Left forelimb (tissue), 1 donor: ENCODE results near the gene ADPRS.

Experiments used
- DNase-seq: peaks from one replicate; pipeline ENCODE4 v3.0.0-alpha.2; 2018; ENCODE audit warnings: low spot score

Gene ADPRS

GRCh38 chr1:36108314-36108713 lies 19.6 kb downstream of the ADPRS start:
- no peak for DNase-seq

- DNase-seq: no peak
Observed at GRCh38 chr1:36109041-36109679, 20.5 kb downstream of the ADPRS start.

GRCh38 chr1:36111151-36111550 lies 22.5 kb downstream of the ADPRS start:
- no peak for DNase-seq

GRCh38 chr1:36112823-36113222 lies 24.1 kb downstream of the ADPRS start:
- DNase-seq: no peak

GRCh38 chr1:36114371-36114770 lies 25.7 kb downstream of the ADPRS start:
- DNase-seq: no peak

- peak; percentile 84 for DNase-seq
Observed at GRCh38 chr1:36115200-36115669, 26.5 kb downstream of the ADPRS start.

GRCh38 chr1:36115931-36116330 lies 27.2 kb downstream of the ADPRS start:
- no peak for DNase-seq

GRCh38 chr1:36116901-36117300 lies 28.2 kb downstream of the ADPRS start:
- DNase-seq: no peak

- peak; percentile 64 for DNase-seq
Observed at GRCh38 chr1:36118447-36119204, 29.9 kb downstream of the ADPRS start.

GRCh38 chr1:36119456-36119855 lies 30.8 kb downstream of the ADPRS start:
- DNase-seq: no peak

- no peak for DNase-seq
Observed at GRCh38 chr1:36122062-36123030, 33.7 kb downstream of the ADPRS start.

- no peak for DNase-seq
Observed at GRCh38 chr1:36123356-36123755, 34.7 kb downstream of the ADPRS start.

- DNase-seq: no peak
Observed at GRCh38 chr1:36124404-36125128, 35.9 kb downstream of the ADPRS start.

- peak; percentile 86 for DNase-seq
Observed at GRCh38 chr1:36125129-36125991, 36.7 kb downstream of the ADPRS start, which contains the start of gene COL8A2. TSS of gene COL8A2 (minus strand) at chr1:36125222. CDS start at chr1:36100242, 24,980 bp downstream.

- no peak for DNase-seq
Observed at GRCh38 chr1:36126005-36126716, 37.5 kb downstream of the ADPRS start.

GRCh38 chr1:36126797-36127500 lies 38.3 kb downstream of the ADPRS start:
- no peak for DNase-seq

GRCh38 chr1:36128126-36128904 lies 39.6 kb downstream of the ADPRS start:
- DNase-seq: no peak

- DNase-seq: no peak
Observed at GRCh38 chr1:36128905-36129206, 40.2 kb downstream of the ADPRS start.

GRCh38 chr1:36132029-36132428 lies 43.3 kb downstream of the ADPRS start:
- no peak for DNase-seq
